8988T (cell line): ENCODE results near the gene LDB3.
"Not testable (repeated sequence)": the region's sequence is repeated elsewhere in the genome, so short reads cannot be mapped to it uniquely, and the experiment has no call there.

Experiments
- DNase-seq: peaks from one replicate; pipeline ENCODE4 v3.0.0; 2011

LDB3 gene, protein sequence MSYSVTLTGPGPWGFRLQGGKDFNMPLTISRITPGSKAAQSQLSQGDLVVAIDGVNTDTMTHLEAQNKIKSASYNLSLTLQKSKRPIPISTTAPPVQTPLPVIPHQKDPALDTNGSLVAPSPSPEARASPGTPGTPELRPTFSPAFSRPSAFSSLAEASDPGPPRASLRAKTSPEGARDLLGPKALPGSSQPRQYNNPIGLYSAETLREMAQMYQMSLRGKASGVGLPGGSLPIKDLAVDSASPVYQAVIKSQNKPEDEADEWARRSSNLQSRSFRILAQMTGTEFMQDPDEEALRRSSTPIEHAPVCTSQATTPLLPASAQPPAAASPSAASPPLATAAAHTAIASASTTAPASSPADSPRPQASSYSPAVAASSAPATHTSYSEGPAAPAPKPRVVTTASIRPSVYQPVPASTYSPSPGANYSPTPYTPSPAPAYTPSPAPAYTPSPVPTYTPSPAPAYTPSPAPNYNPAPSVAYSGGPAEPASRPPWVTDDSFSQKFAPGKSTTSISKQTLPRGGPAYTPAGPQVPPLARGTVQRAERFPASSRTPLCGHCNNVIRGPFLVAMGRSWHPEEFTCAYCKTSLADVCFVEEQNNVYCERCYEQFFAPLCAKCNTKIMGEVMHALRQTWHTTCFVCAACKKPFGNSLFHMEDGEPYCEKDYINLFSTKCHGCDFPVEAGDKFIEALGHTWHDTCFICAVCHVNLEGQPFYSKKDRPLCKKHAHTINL

DNA sequence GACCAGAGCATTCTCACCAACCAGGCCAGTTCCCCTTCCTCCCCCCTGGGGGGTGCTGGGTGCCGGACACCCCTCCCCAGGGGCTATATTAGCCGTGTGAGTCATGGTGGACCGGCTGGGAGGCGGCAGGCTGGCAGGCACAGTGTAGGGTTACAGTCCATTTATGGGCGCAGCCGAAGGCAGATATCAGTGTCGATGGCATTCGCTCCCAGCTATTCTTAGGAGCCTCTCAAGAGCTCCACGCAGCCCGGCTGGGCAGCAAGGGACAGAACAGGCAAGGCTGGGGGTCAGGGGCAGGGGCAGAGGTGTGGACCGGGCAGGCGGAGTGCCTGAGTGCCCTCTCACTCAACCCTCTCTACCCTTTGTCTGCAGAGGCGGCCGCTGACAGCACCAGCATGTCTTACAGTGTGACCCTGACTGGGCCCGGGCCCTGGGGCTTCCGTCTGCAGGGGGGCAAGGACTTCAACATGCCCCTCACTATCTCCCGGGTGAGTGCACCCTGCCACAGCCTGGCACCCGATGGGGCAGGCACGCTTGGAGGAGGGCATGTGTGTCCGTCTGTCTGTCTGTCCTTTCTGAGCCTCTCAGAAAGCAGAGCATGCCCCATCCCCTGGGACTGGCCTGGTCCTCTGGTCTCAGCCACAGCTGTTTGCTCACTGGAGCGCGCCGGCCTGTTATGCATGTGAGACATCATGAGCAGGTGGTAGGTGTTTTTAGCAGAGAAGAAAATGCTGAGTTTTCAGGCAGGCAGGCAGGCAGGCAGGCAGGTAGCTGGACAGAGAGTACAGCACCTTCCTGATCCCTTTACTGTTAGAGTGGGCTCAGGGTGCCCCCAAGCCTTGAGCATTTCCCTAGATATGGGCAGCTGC is at the start of gene LDB3:
TSS of gene LDB3 (plus strand) at position 215 of the 869 bp plus-strand sequence. CDS start at position 396, 181 bp downstream.
- DNase-seq: no peak

- no peak for DNase-seq
These were observed 40.0 kb upstream of the LDB3 start for GRCh38 chr10:86628311-86628710.

DNA sequence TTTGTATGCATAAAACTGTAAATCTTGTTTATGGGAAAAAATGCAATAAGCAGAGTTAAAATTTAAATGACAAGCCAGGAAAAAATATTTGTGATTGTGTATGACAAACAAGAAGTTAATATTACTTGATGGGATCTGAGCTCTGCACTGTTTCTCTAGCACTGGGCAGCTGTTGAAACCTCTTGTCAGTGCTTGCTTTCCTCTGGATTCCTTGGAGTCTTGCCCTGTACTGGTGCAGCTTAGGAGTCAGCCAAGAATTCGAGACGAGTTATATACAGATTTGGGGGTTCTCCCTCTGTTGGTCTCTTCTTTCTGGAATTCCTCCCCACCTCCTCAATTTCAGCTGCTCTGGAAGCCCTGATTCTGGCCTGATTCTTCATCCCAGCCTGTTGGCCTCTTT is 38.2 kb upstream of the LDB3 start:
- DNase-seq: no peak

DNA sequence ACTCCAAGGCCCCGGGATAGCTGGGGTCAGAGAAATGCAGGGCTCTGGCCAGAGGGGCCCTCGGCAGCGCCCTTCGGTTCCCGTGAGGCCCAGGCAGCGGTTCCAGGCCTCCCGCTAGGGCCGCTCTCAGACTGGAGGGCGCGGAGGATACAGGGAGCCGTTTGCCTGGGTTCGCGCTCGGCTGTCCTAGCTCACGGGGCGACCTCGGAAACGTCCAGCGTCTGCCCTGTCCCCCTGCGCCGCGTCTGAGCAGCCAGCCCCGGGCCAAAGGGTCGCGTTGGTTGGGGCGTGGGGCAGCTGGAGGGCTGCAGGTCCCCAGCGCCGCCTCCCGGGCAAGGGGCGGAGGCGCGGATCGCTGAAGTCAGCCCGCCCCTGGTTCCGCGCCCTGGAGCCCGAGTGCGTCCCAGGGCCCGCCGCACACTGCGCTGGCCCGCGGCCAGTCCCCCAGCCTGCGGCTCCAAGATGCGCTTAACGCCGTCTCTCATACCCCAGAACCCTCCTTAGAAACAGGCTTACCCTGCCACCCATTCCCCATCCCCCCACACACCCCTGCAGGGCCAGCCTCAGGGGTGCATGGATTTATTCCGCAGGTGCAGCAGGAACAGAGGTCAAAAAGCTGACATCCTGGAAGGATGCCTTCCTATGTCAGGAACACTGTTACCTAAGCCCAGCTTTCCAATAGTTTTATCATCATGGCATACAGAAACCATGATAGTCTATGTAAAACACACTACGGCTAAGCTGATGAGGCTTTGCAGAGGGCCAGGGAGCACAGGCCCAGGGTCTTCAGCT is 36.1 kb upstream of the LDB3 start:
- DNase-seq: no peak

- no peak for DNase-seq
These were observed 35.4 kb upstream of the LDB3 start for GRCh38 chr10:86632951-86633350.

GRCh38 chr10:86635402-86635801 is 32.9 kb upstream of the LDB3 start:
- no peak for DNase-seq

DNA sequence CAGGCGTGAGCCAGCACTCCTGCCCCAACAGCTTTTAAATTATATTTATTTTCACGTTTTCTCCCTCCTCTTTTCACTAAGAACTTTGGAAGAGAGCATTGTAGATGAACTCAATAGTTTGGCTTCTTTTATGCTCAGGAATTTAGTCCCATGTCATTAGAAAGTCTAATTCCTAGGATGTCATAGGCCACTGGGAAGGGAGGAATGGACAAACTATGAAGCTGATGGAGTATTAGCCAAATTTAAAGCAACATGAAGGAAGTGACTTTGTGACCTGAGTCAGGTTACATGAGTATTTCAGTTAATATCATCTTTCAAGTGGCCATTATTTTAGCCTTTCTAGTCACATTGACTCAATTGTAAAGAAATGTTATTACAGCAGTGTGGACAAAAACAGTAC is 32.0 kb upstream of the LDB3 start:
- no peak for DNase-seq

DNA sequence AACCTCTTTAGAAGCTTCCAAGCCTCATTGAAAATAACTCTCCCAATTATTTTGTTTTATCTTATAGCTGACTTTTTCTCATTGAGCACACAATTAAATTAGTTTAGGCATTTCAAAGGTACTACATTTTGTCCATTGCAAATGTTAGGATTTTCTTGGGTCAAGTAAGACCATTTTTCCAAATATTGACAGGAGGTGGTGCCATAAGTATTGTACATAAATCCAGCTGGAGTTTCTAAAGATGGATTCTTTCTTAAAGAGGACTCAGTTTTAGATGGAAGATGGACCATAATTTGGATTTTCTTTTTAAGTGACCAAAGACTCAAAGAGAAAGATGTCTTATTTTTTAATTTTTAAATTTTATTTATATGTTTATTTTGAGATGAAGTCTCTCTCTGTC is 26.3 kb upstream of the LDB3 start:
- DNase-seq: no peak

DNA sequence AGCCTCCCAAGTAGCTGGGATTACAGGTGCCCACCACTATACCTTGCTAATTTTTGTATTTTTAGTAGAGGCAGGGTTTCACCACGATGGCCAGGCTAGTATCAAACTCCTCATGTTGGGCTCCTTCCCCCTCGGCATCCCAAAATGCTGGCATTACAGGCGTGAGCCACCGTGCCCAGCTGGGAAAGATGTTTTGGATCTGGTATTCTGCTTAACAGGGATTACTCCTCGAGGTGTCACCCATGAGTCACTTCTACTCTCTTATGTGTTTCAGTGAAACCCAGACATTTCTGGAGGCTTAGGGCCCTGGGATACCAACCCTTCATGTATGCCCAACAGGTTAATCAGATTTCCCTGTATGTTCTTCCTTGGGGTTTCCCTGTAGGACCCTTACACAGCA is 25.8 kb upstream of the LDB3 start:
- DNase-seq: no peak

GRCh38 chr10:86644152-86644793 is 24.0 kb upstream of the LDB3 start:
- no peak for DNase-seq

GRCh38 chr10:86644794-86645445 is 23.4 kb upstream of the LDB3 start:
- DNase-seq: no peak

- not testable (repeated sequence) for DNase-seq
These were observed 22.6 kb upstream of the LDB3 start for GRCh38 chr10:86645621-86646165.

- no peak for DNase-seq
These were observed 21.8 kb upstream of the LDB3 start for GRCh38 chr10:86646532-86646931.

DNA sequence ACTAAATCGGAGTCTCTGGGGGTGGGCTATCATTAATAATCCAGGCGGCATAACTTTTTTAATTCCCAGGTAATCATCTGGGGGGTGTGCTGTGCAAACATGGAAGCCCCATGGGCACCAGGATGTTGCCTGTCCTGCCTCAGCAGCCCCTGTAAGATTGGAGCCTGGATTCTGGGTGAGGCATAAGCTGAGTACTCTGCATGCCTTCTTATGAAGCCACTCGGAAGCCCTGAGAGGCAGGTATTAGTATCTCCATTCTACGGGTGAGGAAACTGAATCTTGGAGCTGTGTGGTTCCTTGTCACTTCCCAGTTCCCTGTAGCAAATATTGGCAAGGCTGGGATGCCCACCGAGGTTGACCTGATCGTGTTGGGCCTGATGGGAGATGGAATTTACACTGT is 21.4 kb upstream of the LDB3 start:
- no peak for DNase-seq

- no peak for DNase-seq
These were observed 20.3 kb upstream of the LDB3 start for GRCh38 chr10:86647773-86648703.

DNA sequence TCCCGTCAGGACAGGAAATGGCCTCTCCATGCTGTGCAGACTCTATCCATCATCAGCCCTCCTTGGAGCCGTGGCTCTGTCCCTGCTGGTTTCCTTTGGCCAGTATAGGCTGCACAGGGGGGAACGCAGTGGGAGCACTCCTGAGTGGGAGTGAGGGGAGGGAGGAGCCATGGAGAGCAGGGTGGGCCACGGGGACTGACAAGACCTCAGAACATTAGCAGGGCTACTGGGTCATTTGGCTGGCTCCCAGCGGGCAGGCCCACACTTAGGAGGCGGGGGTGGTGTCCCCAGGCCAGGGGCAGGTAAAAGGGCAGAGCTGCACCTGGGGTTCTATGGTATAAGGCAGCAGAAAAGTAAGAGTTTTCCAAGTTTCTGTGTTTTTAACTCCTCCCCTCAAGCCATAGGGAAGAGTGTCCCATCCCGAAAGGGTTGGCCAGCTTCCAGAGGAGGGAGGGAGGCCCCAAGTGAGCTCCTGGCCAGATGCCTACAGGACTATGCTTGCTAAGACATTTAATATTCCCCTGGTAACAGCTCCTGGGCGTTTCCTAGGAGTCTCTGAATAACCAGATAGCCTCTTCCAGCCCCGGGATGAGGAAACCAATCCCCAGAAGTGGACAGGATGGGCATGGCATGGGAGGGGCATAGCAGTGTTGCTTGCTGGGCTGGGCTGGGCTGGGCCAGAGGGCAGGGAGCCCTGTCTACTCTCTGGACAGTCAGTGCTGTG is 19.4 kb upstream of the LDB3 start:
- DNase-seq: no peak

GRCh38 chr10:86649471-86650150 is 18.7 kb upstream of the LDB3 start:
- no peak for DNase-seq

DNA sequence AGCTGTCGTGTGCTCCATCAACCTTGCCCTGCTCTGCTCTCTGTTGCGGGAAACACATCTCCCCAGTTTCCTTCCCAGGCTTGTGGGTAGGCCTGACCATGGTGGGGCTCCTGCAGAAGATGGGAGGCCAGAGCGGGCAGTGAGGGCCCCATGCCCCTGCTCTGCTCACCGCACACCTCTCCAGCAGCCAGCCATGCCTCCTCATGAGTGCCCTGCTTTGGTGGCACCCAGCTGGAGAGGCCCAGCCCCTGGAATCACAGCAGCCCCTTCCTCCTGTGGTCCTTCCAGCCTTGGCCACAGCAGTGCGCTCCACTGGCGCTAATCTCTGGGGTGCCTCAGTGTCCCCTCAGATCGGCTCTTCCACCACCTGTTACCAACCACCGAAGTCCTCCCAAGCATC is 18.2 kb upstream of the LDB3 start:
- DNase-seq: no peak

- DNase-seq: no peak
These were observed 17.3 kb upstream of the LDB3 start for GRCh38 chr10:86651021-86651471.
